ENCODE data around the gene IGF2BP2. TPM values are rescaled to one million over a fixed set of nuclear protein-coding genes. Genes with fewer than 3 reads are reported as not detected.
"Not testable (repeated sequence)": the region's sequence is repeated elsewhere in the genome, so short reads cannot be mapped to it uniquely, and the experiment has no call there.

IGF2BP2 gene
- total and polyA plus RNA-seq, 2 of the 4 experiments (the other 2 are of a cell fraction) = 23.4 to 88.2 TPM

GRCh38 chr3:185786956-185787877, 37.6 kb downstream of the IGF2BP2 start (continued):
- no peak for TF ChIP-seq CTCF (conservative IDR thresholded peaks at IDR 0.05; ENCODE audit: low read depth, low read length)

GRCh38 chr3:185786258-185786657, 38.6 kb downstream of the IGF2BP2 start:
- H3K56ac ChIP-seq (ENCODE audit: extremely low read depth, insufficient read depth, low read length); H3K9me3 ChIP-seq (ENCODE audit: control insufficient read depth, insufficient read depth, low read length); H4K5ac ChIP-seq (ENCODE audit: low read depth, low read length); ATAC-seq (ENCODE audit: low read depth); CTCF ChIA-PET; H3K4me2 ChIP-seq (ENCODE audit: low read depth, low read length); H4K8ac ChIP-seq (ENCODE audit: low read depth in 2 of 2, low read length in 2 of 2); H2AK5ac ChIP-seq (ENCODE audit: low read depth, low read length); H3K36me3 ChIP-seq (ENCODE audit: control insufficient read depth, insufficient read depth, low read length); H3K27ac ChIP-seq (ENCODE audit: insufficient read depth, low read length); BruUV-seq (replicated peaks); H4K91ac ChIP-seq (ENCODE audit: insufficient read depth, low read depth, low read length); H2BK15ac ChIP-seq (ENCODE audit: low read depth, low read length); H3K27me3 ChIP-seq (ENCODE audit: control insufficient read depth, insufficient read depth, low read length); intact Hi-C loops (cut with micrococcal nuclease); H3K4me3 ChIP-seq (ENCODE audit: insufficient read depth, low read depth, low read length); H2BK5ac ChIP-seq (ENCODE audit: low read depth, low read length, poor library complexity, severe bottlenecking); H2BK120ac ChIP-seq (ENCODE audit: low read depth, low read length); H2AK9ac ChIP-seq (replicated peaks; ENCODE audit: low read depth, low read length, poor library complexity); POLR2A ChIA-PET (ENCODE audit: unreplicated experiment); H3K14ac ChIP-seq (replicated peaks; ENCODE audit: low read depth, low read length); H3K23ac ChIP-seq (ENCODE audit: low read depth, low read length); H3K18ac ChIP-seq (ENCODE audit: low read depth, low read length); dilution Hi-C loops (cut with HindIII; ENCODE audit: low sequenced_read_pairs, unreplicated experiment); in situ Hi-C loops (cut with MboI; ENCODE audit: low sequenced_read_pairs); DNase-seq; H2AFZ ChIP-seq (replicated peaks; ENCODE audit: low read length, poor library complexity); H3K9ac ChIP-seq (ENCODE audit: low read depth, low read length); H2BK20ac ChIP-seq (ENCODE audit: low read depth, low read length); H3K4ac ChIP-seq (ENCODE audit: low read depth, low read length): not testable (repeated sequence)
- peaks cover 11 to 89% of the 10 kb centered on the region in 2 experiments for H3K79me1 ChIP-seq (ENCODE audit: low read depth in 1 of 2, low read length in 2 of 2)
- H3K9me1 ChIP-seq (ENCODE audit: insufficient read depth, low read length) = peaks cover 26% of the 10 kb centered on the region
- H3K4me1 ChIP-seq (ENCODE audit: control insufficient read depth, insufficient read depth, low read length) = peaks cover 15% of the 10 kb centered on the region
- 57% methylated on average over 1 of the region's 8 CpGs; no CpG with 5 or more reads in 1 of the 2 experiments for WGBS, 2 experiments (ENCODE audit: extremely low coverage in 2 of 2, insufficient read length in 1 of 2)
- H4K20me1 ChIP-seq (ENCODE audit: insufficient read depth, low read length) = peaks cover 99% of the 10 kb centered on the region
